HepG2 (cell line): ENCODE measurements around the gene LURAP1L. TPM values are rescaled to one million over a fixed set of nuclear protein-coding genes. Genes with fewer than 3 reads are reported as not detected.

ENCODE experiments used
- AHR ChIP-seq: IDR thresholded peaks from 2 replicates; pipeline ENCODE4 v1.6.1; 2018; ENCODE audit warnings: missing genetic modification reagents, missing compliant biosample characterization
- DPF2 ChIP-seq: sonication (generic); formaldehyde crosslinking; IDR thresholded peaks from 2 replicates; pipeline ENCODE4 v1.4.0; 2020; ENCODE audit warnings: mild to moderate bottlenecking, low read depth, missing genetic modification reagents, borderline replicate concordance
- DRAP1 ChIP-seq: IDR thresholded peaks from 2 replicates; pipeline ENCODE4 v1.6.1; 2016; ENCODE audit warnings: missing genetic modification reagents, missing compliant biosample characterization
- GZF1 ChIP-seq: sonication (generic); formaldehyde crosslinking; IDR thresholded peaks from 2 replicates; pipeline ENCODE4 v1.5.1; 2020; ENCODE audit warnings: mild to moderate bottlenecking, missing genetic modification reagents
- IKZF4 ChIP-seq: sonication (generic); formaldehyde crosslinking; IDR thresholded peaks from 2 replicates; pipeline ENCODE4 v1.5.1; 2020; ENCODE audit warnings: borderline replicate concordance, mild to moderate bottlenecking, low read depth, missing genetic modification reagents; ENCODE audit errors: not compliant biosample characterization
- NFKBIZ ChIP-seq: IDR thresholded peaks from 2 replicates; pipeline ENCODE4 v1.6.1; 2018; ENCODE audit warnings: missing genetic modification reagents, missing compliant biosample characterization
- NR2F1 ChIP-seq, 2 experiments: fragments of 450-650 bp in 1 of 2; formaldehyde crosslinking in 1 of 2; IDR thresholded peaks; 2 replicates each; pipeline versions ENCODE4 v1.5.0 to v1.6.1; 2016 to 2020; ENCODE audit warnings: mild to moderate bottlenecking in 1 of 2, missing compliant biosample characterization in 1 of 2, missing genetic modification reagents in 1 of 2, moderate library complexity in 1 of 2
- PRDM4 ChIP-seq: sonication (generic); formaldehyde crosslinking; IDR thresholded peaks from 2 replicates; pipeline ENCODE4 v1.9.0; 2021; ENCODE audit warnings: missing genetic modification reagents, borderline replicate concordance
- SOX6 ChIP-seq, 2 experiments: fragments of 450-650 bp in 1 of 2; sonication (generic) in 1 of 2; formaldehyde crosslinking in 1 of 2; IDR thresholded peaks; 2 replicates each; pipeline versions ENCODE4 v1.4.0 to v1.6.1; 2017 to 2020; ENCODE audit warnings: antibody characterized with exemption in 1 of 2, mild to moderate bottlenecking in 1 of 2, missing genetic modification reagents in 1 of 2
- ZBTB33 ChIP-seq: sonication (generic); formaldehyde crosslinking; IDR thresholded peaks from 2 replicates; pipeline ENCODE4 v1.4.0; 2020; ENCODE audit warnings: missing genetic modification reagents
- ZNF12 ChIP-seq: sonication (generic); formaldehyde crosslinking; IDR thresholded peaks from 2 replicates; pipeline ENCODE4 v1.5.0; 2020; ENCODE audit warnings: missing genetic modification reagents
- ZNF431 ChIP-seq: sonication (generic); formaldehyde crosslinking; IDR thresholded peaks from 2 replicates; pipeline ENCODE4 v1.9.0; 2022; ENCODE audit warnings: missing genetic modification reagents, low read depth, mild to moderate bottlenecking, borderline replicate concordance
- ZNF484 ChIP-seq: sonication (generic); formaldehyde crosslinking; IDR thresholded peaks from 2 replicates; pipeline ENCODE4 v1.5.1; 2020; ENCODE audit warnings: mild to moderate bottlenecking, low read depth, missing genetic modification reagents, borderline replicate concordance
- ZNF563 ChIP-seq: sonication (generic); formaldehyde crosslinking; IDR thresholded peaks from 2 replicates; pipeline ENCODE4 v1.8.0; 2022; ENCODE audit warnings: mild to moderate bottlenecking, moderate library complexity, missing genetic modification reagents
- ZNF569 ChIP-seq: sonication (generic); formaldehyde crosslinking; IDR thresholded peaks from 2 replicates; pipeline ENCODE4 v1.5.0; 2020; ENCODE audit warnings: mild to moderate bottlenecking, missing genetic modification reagents, moderate library complexity, borderline replicate concordance
- ZNF678 ChIP-seq: sonication (generic); formaldehyde crosslinking; IDR thresholded peaks from 2 replicates; pipeline ENCODE4 v1.4.0; 2020; ENCODE audit warnings: mild to moderate bottlenecking, missing genetic modification reagents
- polyA plus RNA-seq, 8 experiments: library from polyadenylated mRNA; depleted of rRNA in 3 of 8; stranded (reverse) in 7 of 8; unstranded in 1 of 8; fragments of >200 nt; fragmentation: Illumina TruSeq in 4 of 8; extraction: Trizol in 4 of 8; gene quantifications; 2 replicates each; pipeline versions ENCODE4 v1.2.1 to v1.2.3, GENCODE V29; 2011 to 2016; ENCODE audit warnings: low read depth in 4 of 8, missing spikeins in 1 of 8, mixed read lengths in 1 of 8; ENCODE audit not compliant: insufficient read depth in 1 of 8
- total RNA-seq, 5 experiments: library from RNA; depleted of rRNA; stranded (reverse); fragments of >200 nt; fragmentation: Illumina TruSeq; extraction: Trizol; gene quantifications; 2 replicates each; pipeline ENCODE4 v1.2.3, GENCODE V29; 2016; ENCODE audit warnings: low read depth in 1 of 5
- TF ChIP-seq, protein P1 (sequence below): sonication (generic); formaldehyde crosslinking; IDR thresholded peaks from 2 replicates; pipeline ENCODE4 v1.4.0; 2020; ENCODE audit warnings: missing genetic modification reagents
- TF ChIP-seq, protein P2 (sequence below): sonication (generic); formaldehyde crosslinking; IDR thresholded peaks from 2 replicates; pipeline ENCODE4 v1.4.0; 2020; ENCODE audit warnings: missing genetic modification reagents

Gene LURAP1L
- total and polyA plus RNA-seq, 2 of the 13 experiments (the other 11 are each of a cell fraction or from before 2014, with no cell fraction given), result 6.7 to 16.6 TPM

- TF ChIP-seq, protein P1, sequence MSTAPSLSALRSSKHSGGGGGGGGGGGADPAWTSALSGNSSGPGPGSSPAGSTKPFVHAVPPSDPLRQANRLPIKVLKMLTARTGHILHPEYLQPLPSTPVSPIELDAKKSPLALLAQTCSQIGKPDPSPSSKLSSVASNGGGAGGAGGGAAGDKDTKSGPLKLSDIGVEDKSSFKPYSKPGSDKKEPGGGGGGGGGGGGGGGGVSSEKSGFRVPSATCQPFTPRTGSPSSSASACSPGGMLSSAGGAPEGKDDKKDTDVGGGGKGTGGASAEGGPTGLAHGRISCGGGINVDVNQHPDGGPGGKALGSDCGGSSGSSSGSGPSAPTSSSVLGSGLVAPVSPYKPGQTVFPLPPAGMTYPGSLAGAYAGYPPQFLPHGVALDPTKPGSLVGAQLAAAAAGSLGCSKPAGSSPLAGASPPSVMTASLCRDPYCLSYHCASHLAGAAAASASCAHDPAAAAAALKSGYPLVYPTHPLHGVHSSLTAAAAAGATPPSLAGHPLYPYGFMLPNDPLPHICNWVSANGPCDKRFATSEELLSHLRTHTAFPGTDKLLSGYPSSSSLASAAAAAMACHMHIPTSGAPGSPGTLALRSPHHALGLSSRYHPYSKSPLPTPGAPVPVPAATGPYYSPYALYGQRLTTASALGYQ (CRISPR knock-in tag), result no peak
- TF ChIP-seq, protein P2, sequence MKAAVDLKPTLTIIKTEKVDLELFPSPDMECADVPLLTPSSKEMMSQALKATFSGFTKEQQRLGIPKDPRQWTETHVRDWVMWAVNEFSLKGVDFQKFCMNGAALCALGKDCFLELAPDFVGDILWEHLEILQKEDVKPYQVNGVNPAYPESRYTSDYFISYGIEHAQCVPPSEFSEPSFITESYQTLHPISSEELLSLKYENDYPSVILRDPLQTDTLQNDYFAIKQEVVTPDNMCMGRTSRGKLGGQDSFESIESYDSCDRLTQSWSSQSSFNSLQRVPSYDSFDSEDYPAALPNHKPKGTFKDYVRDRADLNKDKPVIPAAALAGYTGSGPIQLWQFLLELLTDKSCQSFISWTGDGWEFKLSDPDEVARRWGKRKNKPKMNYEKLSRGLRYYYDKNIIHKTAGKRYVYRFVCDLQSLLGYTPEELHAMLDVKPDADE, result no peak
- TF ChIP-seq ZNF12 (CRISPR knock-in tag), result 0 out of 2 replicates have a peak, but pooled peaks have one; percentile 19
- no peak for TF ChIP-seq IKZF4 (CRISPR knock-in tag)
- no peak for TF ChIP-seq ZNF678 (CRISPR knock-in tag)
- no peak for TF ChIP-seq ZNF563 (CRISPR knock-in tag)
- TF ChIP-seq ZNF431 (CRISPR knock-in tag), result peak; percentile 63; the same call in 1 of the 2 replicates
- no peak for TF ChIP-seq SOX6 (IDR thresholded peaks at IDR 0.05)
- TF ChIP-seq SOX6 (CRISPR knock-in tag; IDR thresholded peaks at IDR 0.05), result 0 out of 2 replicates have a peak, but pooled peaks have one; percentile 18
- no peak for TF ChIP-seq ZNF484 (CRISPR knock-in tag)
- no peak for TF ChIP-seq NR2F1 (CRISPR knock-in tag; IDR thresholded peaks at IDR 0.05)
- TF ChIP-seq ZNF569, result no peak
- no peak for TF ChIP-seq AHR (CRISPR knock-in tag)
- peak; percentile 83 for TF ChIP-seq GZF1
- no peak for TF ChIP-seq NFKBIZ
- peak; percentile 72; the same call in 1 of the 2 replicates for TF ChIP-seq ZBTB33 (CRISPR knock-in tag)
- TF ChIP-seq PRDM4 (CRISPR knock-in tag), result no peak
- TF ChIP-seq DRAP1 (CRISPR knock-in tag), result no peak
- no peak for TF ChIP-seq DPF2
These were observed 44.8 kb downstream of the LURAP1L start (continued) for GRCh38 chr9:12819436-12820185.
